Measurements from ENCODE around the gene DENND1B. TPM values are rescaled to one million over a fixed set of nuclear protein-coding genes. Genes with fewer than 3 reads are reported as not detected.

DENND1B gene
- total RNA-seq, 1 donor from 2014 or later = 13.1 TPM

DNA sequence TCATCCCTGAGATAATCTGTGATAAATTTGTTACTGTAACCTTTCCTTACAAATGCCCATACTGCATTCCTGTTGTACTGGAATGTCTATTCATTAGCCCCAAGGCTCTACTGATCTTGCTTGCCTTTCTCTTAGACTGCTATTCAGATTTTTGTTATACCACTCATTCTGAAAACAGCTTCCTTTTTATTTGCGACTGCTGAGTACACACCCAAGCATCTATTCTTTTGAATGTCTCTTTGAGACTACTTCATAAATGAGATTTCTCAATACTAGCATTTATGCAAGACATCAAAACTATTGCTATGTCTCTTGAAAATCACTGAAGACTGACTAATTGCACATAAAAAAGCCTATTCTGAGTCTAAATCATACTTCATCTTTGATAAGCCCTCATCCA is 38.6 kb downstream of the DENND1B start:
- Histone ChIP-seq H3K4me3 (no peak overlapping the region), H3K36me3 (no peaks in the 10 kb centered on the region), H3F3A (ENCODE audit: low read depth) (peaks cover 32% of the 10 kb centered on the region), H2AFZ (replicated peaks) (no peak overlapping the region), H3K27ac (no peak overlapping the region), H3K4me2 (no peak overlapping the region), H3K79me2 (ENCODE audit: low read depth) (no peaks in the 10 kb centered on the region), H3K27me3 (no peaks in the 10 kb centered on the region), H3K9me3 (ENCODE audit: low read depth) (peaks cover 4% of the 10 kb centered on the region), H3K9ac (no peak overlapping the region), H4K20me1 (ENCODE audit: low read depth) (no peaks in the 10 kb centered on the region), H3K4me1 (peaks cover 87% of the 10 kb centered on the region)
- Mint-ChIP-seq H3K9me3 (peaks cover 7% of the 10 kb centered on the region), H3K36me3 (peaks cover 7% of the 10 kb centered on the region), H3K27me3 (ENCODE audit: insufficient read depth, low read depth) (peaks cover 2% of the 10 kb centered on the region), H3K4me3 (no peak overlapping the region), H3K27ac (no peak overlapping the region), H3K4me1 (peaks cover 46% of the 10 kb centered on the region)
- no peak for DNase-seq (ENCODE audit: low spot score)
- no peak for TF ChIP-seq EZH2 (IDR thresholded peaks at IDR 0.05)
- TF ChIP-seq EZH2phosphoT487 (IDR thresholded peaks at IDR 0.05) = no peak
- no peak for TF ChIP-seq CTCF (IDR thresholded peaks at IDR 0.05)

- no peak overlapping the region for H3K27ac Mint-ChIP-seq
- H3K27ac ChIP-seq = peak overlapping the region; percentile 74
- H4K20me1 ChIP-seq (ENCODE audit: low read depth) = no peaks in the 10 kb centered on the region
- no peak overlapping the region for H3K4me3 ChIP-seq
- no peak overlapping the region for H3K9ac ChIP-seq
- H3K27me3 ChIP-seq = no peaks in the 10 kb centered on the region
- TF ChIP-seq CTCF (IDR thresholded peaks at IDR 0.05) (no peak), EZH2 (IDR thresholded peaks at IDR 0.05) (no peak), EZH2phosphoT487 (IDR thresholded peaks at IDR 0.05) (no peak)
- H3K9me3 Mint-ChIP-seq = peaks cover 13% of the 10 kb centered on the region
- H3K9me3 ChIP-seq (ENCODE audit: low read depth) = peaks cover 4% of the 10 kb centered on the region
- no peak for DNase-seq (ENCODE audit: low spot score)
- no peak overlapping the region for H3K4me2 ChIP-seq
- peaks cover 54% of the 10 kb centered on the region for H3K4me1 Mint-ChIP-seq
- H3K79me2 ChIP-seq (ENCODE audit: low read depth) = no peaks in the 10 kb centered on the region
- no peak overlapping the region for H3K4me3 Mint-ChIP-seq
- peaks cover 87% of the 10 kb centered on the region for H3K4me1 ChIP-seq
- peaks cover 7% of the 10 kb centered on the region for H3K36me3 Mint-ChIP-seq
- H3F3A ChIP-seq (ENCODE audit: low read depth) = peaks cover 32% of the 10 kb centered on the region
- no peak overlapping the region for H2AFZ ChIP-seq (replicated peaks)
- no peaks in the 10 kb centered on the region for H3K36me3 ChIP-seq
- H3K27me3 Mint-ChIP-seq (ENCODE audit: insufficient read depth, low read depth) = peaks cover 2% of the 10 kb centered on the region
Measured at GRCh38 chr1:197735461-197735860, 39.8 kb downstream of the DENND1B start.

GRCh38 chr1:197733324-197733723 is 42.0 kb downstream of the DENND1B start:
- Mint-ChIP-seq H3K9me3 (peaks cover 20% of the 10 kb centered on the region), H3K4me1 (peaks cover 54% of the 10 kb centered on the region), H3K27me3 (ENCODE audit: insufficient read depth, low read depth) (peaks cover 5% of the 10 kb centered on the region), H3K27ac (no peak overlapping the region), H3K4me3 (peak overlapping the region; percentile 33), H3K36me3 (peaks cover 13% of the 10 kb centered on the region)
- Histone ChIP-seq H3K36me3 (no peaks in the 10 kb centered on the region), H3K27ac (peak overlapping the region; percentile 71), H3K9me3 (ENCODE audit: low read depth) (peaks cover 4% of the 10 kb centered on the region), H3K4me3 (peak overlapping the region; percentile 38), H2AFZ (replicated peaks) (no peak overlapping the region), H3F3A (ENCODE audit: low read depth) (peaks cover 32% of the 10 kb centered on the region), H3K4me1 (peaks cover 88% of the 10 kb centered on the region), H3K4me2 (peak overlapping the region; percentile 77), H3K27me3 (no peaks in the 10 kb centered on the region), H4K20me1 (ENCODE audit: low read depth) (no peaks in the 10 kb centered on the region), H3K9ac (no peak overlapping the region), H3K79me2 (ENCODE audit: low read depth) (no peaks in the 10 kb centered on the region)
- TF ChIP-seq EZH2phosphoT487 (IDR thresholded peaks at IDR 0.05) (peak; percentile 68), EZH2 (IDR thresholded peaks at IDR 0.05) (no peak)
- peak; percentile 95 for DNase-seq (ENCODE audit: low spot score)

GRCh38 chr1:197732187-197732586 is 43.1 kb downstream of the DENND1B start:
- DNase-seq (ENCODE audit: low spot score) = no peak
- no peak overlapping the region for H2AFZ ChIP-seq (replicated peaks)
- no peak overlapping the region for H3K4me3 ChIP-seq
- no peak for TF ChIP-seq EZH2 (IDR thresholded peaks at IDR 0.05)
- no peak for TF ChIP-seq EZH2phosphoT487 (IDR thresholded peaks at IDR 0.05)
- no peak for TF ChIP-seq CTCF (IDR thresholded peaks at IDR 0.05)
- Mint-ChIP-seq H3K4me1 (peaks cover 49% of the 10 kb centered on the region), H3K27me3 (ENCODE audit: insufficient read depth, low read depth) (peaks cover 5% of the 10 kb centered on the region), H3K36me3 (peaks cover 16% of the 10 kb centered on the region), H3K4me3 (no peak overlapping the region), H3K27ac (no peak overlapping the region), H3K9me3 (peaks cover 25% of the 10 kb centered on the region)
- no peaks in the 10 kb centered on the region for H3K79me2 ChIP-seq (ENCODE audit: low read depth)
- H3K4me1 ChIP-seq = peaks cover 77% of the 10 kb centered on the region
- H3K27me3 ChIP-seq = no peaks in the 10 kb centered on the region
- H3K36me3 ChIP-seq = no peaks in the 10 kb centered on the region
- H3K4me2 ChIP-seq = peak overlapping the region; percentile 77
- H3K9ac ChIP-seq = no peak overlapping the region
- H3K9me3 ChIP-seq (ENCODE audit: low read depth) = peaks cover 10% of the 10 kb centered on the region
- no peaks in the 10 kb centered on the region for H4K20me1 ChIP-seq (ENCODE audit: low read depth)
- peak overlapping the region; percentile 71 for H3K27ac ChIP-seq
- peaks cover 32% of the 10 kb centered on the region for H3F3A ChIP-seq (ENCODE audit: low read depth)

Data from neural progenitor cell (in vitro differentiated cells).